Rectal smooth muscle tissue (tissue), 1 donor: Measurements from ENCODE around the gene COL9A1.

Experiments
- H3K27ac ChIP-seq: one replicate; pipeline ENCODE4 v1.7.0; 2013; ENCODE audit warnings: low read depth, low read length, inconsistent platforms
- H3K27me3 ChIP-seq: one replicate; pipeline ENCODE4 v1.7.0; 2013; ENCODE audit warnings: low read length; ENCODE audit not compliant: control insufficient read depth, insufficient read depth
- H3K36me3 ChIP-seq: one replicate; pipeline ENCODE4 v1.7.0; 2013; ENCODE audit warnings: low read length; ENCODE audit not compliant: control insufficient read depth, insufficient read depth
- H3K4me1 ChIP-seq: one replicate; pipeline ENCODE4 v1.7.0; 2013; ENCODE audit warnings: low read length; ENCODE audit not compliant: control insufficient read depth, insufficient read depth
- H3K4me3 ChIP-seq: one replicate; pipeline ENCODE4 v1.7.0; 2013; ENCODE audit warnings: low read length
- H3K9ac ChIP-seq: one replicate; pipeline ENCODE4 v1.7.0; 2013; ENCODE audit warnings: low read length

The COL9A1 gene

GRCh38 chr6:70216767-70217166 is 86.1 kb downstream of the COL9A1 start:
- no peaks in the 10 kb centered on the region for H3K36me3 ChIP-seq
- H3K4me3 ChIP-seq: no peak overlapping the region
- no peaks in the 10 kb centered on the region for H3K27me3 ChIP-seq
- no peak overlapping the region for H3K9ac ChIP-seq
- no peak overlapping the region for H3K27ac ChIP-seq
- no peaks in the 10 kb centered on the region for H3K4me1 ChIP-seq

DNA sequence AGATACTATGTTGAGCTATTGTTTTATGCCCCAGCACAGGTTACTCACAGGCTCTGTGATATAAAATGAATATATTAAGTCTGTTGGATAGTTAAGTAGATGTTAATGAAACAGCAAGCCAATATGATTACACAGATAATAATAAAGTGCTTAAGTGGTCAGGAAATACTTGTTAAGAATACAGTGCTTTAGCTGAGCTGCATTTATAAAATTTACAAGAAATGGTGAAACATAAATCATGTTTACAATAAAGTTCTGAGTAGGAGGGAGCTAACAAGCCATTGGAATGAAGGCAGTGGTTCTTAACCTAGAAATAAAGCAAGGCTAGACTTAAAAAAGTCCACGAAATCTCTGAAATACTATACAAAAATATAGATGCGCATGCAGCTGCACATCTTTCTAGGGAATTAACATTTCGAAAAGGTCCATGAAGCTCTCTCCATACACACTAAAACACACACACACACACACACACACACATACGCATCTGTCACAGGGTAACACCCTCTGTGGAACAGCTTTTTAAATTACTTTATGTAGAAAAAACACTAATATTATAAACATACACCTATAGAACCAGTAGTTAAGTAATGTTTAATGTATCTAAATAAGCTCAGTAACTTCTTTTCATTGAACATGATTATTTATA is 87.3 kb downstream of the COL9A1 start:
- no peak overlapping the region for H3K4me3 ChIP-seq
- no peaks in the 10 kb centered on the region for H3K27me3 ChIP-seq
- no peak overlapping the region for H3K9ac ChIP-seq
- H3K4me1 ChIP-seq: no peaks in the 10 kb centered on the region
- no peaks in the 10 kb centered on the region for H3K36me3 ChIP-seq
- H3K27ac ChIP-seq: no peak overlapping the region

GRCh38 chr6:70210462-70210861 is 92.4 kb downstream of the COL9A1 start:
- Histone ChIP-seq H3K4me3 (no peak overlapping the region), H3K36me3 (no peaks in the 10 kb centered on the region), H3K4me1 (no peaks in the 10 kb centered on the region), H3K27me3 (no peaks in the 10 kb centered on the region), H3K27ac (no peak overlapping the region), H3K9ac (no peak overlapping the region)

DNA sequence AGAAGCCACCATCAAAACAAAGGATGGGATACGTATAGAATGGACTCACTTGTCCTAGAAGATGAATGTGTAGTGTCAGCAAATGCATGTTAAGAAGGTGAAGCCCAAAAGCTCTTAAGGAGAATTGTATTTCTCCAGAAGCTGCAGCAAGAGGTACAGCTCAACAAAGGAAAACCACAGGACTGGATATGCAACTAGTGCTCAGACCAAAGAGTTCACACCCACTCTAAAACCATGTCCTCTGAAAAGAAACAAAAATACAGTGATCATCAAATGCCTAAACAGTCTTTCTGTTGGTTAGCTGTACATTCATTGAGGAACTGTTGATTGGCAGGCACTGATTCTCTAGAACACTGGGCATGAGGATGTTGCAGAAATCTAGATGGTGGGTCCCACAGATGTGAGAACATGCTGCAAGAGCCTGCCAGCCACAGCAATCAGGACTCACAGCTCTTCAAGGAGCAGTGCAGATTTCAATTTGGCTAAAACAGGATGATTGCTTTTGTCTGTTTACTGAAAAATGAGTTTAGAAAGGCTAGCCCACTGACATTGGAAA is 94.6 kb downstream of the COL9A1 start:
- H3K9ac ChIP-seq: no peak overlapping the region
- H3K36me3 ChIP-seq: no peaks in the 10 kb centered on the region
- H3K4me3 ChIP-seq: no peak overlapping the region
- no peaks in the 10 kb centered on the region for H3K4me1 ChIP-seq
- no peaks in the 10 kb centered on the region for H3K27me3 ChIP-seq
- H3K27ac ChIP-seq: no peak overlapping the region

DNA sequence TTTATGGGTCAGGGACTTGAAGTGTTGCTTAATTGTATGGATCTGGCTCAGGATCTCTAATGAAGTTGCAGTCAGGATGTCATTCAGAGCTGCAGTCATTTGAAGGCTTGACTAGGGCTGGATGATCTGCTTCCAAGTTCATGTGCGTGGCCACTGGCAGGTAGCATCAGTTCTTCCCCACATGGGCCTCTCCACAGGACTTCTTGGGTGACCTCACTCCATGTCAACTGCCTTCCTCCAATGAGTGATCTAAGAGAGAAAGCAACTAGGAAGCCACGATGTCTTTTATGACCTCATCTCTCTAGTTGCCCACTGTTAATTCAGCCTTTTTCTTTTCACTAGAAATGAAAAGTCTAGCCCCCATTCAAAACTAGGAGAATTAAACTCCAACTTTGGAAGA is 104.1 kb downstream of the COL9A1 start:
- H3K4me3 ChIP-seq: no peak overlapping the region
- H3K4me1 ChIP-seq: no peaks in the 10 kb centered on the region
- H3K9ac ChIP-seq: no peak overlapping the region
- H3K36me3 ChIP-seq: no peaks in the 10 kb centered on the region
- H3K27me3 ChIP-seq: no peaks in the 10 kb centered on the region
- H3K27ac ChIP-seq: no peak overlapping the region

DNA sequence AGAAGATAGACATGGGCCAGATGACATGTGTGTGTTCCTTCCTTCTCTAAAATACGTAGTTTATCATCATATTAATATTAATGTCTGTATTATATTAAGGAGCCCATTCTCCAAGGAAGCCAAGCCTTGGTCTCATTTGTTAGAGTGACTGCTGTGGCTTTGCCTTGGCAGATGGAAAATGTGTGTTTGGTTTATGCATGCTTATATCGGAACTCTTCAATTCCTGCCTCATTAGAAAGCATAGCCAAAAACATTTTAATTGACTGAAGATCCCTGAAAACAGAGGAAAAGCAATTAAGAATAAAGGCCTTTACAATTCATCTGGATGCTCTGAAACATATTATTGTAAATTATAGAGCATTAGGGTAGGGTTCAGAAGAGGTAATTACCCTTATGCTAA is 106.4 kb downstream of the COL9A1 start:
- Histone ChIP-seq H3K9ac (no peak overlapping the region), H3K4me3 (no peak overlapping the region), H3K36me3 (no peaks in the 10 kb centered on the region), H3K27ac (no peak overlapping the region), H3K4me1 (no peaks in the 10 kb centered on the region), H3K27me3 (no peaks in the 10 kb centered on the region)

DNA sequence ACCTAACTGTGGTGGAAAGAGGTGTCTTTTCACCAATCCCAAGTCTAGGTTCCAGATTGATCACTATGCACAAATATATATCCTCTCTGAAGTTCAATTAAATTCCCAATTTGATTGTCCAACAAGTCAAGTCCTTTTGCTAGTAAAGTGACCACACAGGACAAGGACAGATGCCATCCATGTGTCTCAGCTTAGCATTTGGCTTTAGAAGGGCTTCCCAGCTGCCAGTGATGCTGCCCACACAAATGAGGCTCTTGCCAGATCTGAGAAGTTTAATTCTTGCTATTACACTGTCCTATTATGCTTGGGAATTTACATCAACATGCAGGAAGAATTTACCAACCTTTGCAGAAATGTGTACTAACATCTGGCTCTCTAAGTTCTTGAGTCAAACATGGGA is 108.5 kb downstream of the COL9A1 start:
- no peaks in the 10 kb centered on the region for H3K4me1 ChIP-seq

GRCh38 chr6:70188202-70188601 is 114.7 kb downstream of the COL9A1 start:
- no peaks in the 10 kb centered on the region for H3K27me3 ChIP-seq
- H3K36me3 ChIP-seq: no peaks in the 10 kb centered on the region
- H3K4me1 ChIP-seq: no peaks in the 10 kb centered on the region
- no peak overlapping the region for H3K4me3 ChIP-seq
- H3K9ac ChIP-seq: no peak overlapping the region
- no peak overlapping the region for H3K27ac ChIP-seq

More for the DNA sequence above, 108.5 kb downstream of the COL9A1 start:
- Histone ChIP-seq H3K36me3 (no peaks in the 10 kb centered on the region), H3K9ac (no peak overlapping the region), H3K27ac (no peak overlapping the region), H3K27me3 (no peaks in the 10 kb centered on the region), H3K4me3 (no peak overlapping the region)

GRCh38 chr6:70186461-70186860 is 116.4 kb downstream of the COL9A1 start:
- H3K4me1 ChIP-seq: no peaks in the 10 kb centered on the region
- H3K27me3 ChIP-seq: no peaks in the 10 kb centered on the region
- H3K4me3 ChIP-seq: no peak overlapping the region
- H3K27ac ChIP-seq: no peak overlapping the region
- no peak overlapping the region for H3K9ac ChIP-seq
- H3K36me3 ChIP-seq: no peaks in the 10 kb centered on the region

DNA sequence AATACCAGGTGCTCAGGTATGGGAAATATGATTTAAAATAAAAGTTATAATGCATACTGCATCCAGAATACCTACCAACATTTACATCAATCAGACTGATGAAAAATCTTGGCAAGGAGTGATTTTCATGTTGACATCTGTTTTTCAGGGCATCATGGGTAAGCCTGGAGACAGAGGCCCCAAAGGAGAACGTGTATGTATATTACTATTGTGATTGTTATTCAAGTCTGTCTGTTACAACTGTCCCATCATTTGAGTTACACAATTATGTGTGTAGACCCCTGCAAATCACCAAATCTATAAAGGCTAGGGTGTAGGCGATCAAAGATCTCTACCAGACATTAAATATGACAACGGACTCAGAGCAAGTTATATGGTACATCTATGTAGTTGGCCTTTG is 118.2 kb downstream of the COL9A1 start:
- Histone ChIP-seq H3K27me3 (no peaks in the 10 kb centered on the region), H3K4me1 (no peaks in the 10 kb centered on the region), H3K36me3 (no peaks in the 10 kb centered on the region), H3K27ac (no peak overlapping the region), H3K9ac (no peak overlapping the region), H3K4me3 (no peak overlapping the region)

- no peaks in the 10 kb centered on the region for H3K36me3 ChIP-seq
- no peaks in the 10 kb centered on the region for H3K27me3 ChIP-seq
- H3K4me1 ChIP-seq: no peaks in the 10 kb centered on the region
- no peak overlapping the region for H3K4me3 ChIP-seq
- H3K9ac ChIP-seq: no peak overlapping the region
- no peak overlapping the region for H3K27ac ChIP-seq
These were observed 119.3 kb downstream of the COL9A1 start for GRCh38 chr6:70183538-70183937.

GRCh38 chr6:70180901-70181599 is 121.8 kb downstream of the COL9A1 start:
- Histone ChIP-seq H3K9ac (no peak overlapping the region), H3K36me3 (no peaks in the 10 kb centered on the region), H3K4me3 (no peak overlapping the region), H3K27ac (no peak overlapping the region), H3K4me1 (no peaks in the 10 kb centered on the region), H3K27me3 (no peaks in the 10 kb centered on the region)
